HepG2 (cell line): ENCODE measurements around the gene PXDC1. TPM values are rescaled to one million over a fixed set of nuclear protein-coding genes. Genes with fewer than 3 reads are reported as not detected.

Experiments
- CBX1 ChIP-seq: IDR thresholded peaks from one replicate; pipeline ENCODE4 v1.6.1; 2016; ENCODE audit warnings: antibody characterized with exemption, low read depth
- CCDC6 ChIP-seq: sonication (generic); formaldehyde crosslinking; IDR thresholded peaks from 2 replicates; pipeline ENCODE4 v1.8.1; 2022; ENCODE audit warnings: mild to moderate bottlenecking, missing genetic modification reagents, moderate library complexity
- FOXC1 ChIP-seq: sonication (generic); formaldehyde crosslinking; IDR thresholded peaks from 2 replicates; pipeline ENCODE4 v1.8.0; 2022; ENCODE audit warnings: mild to moderate bottlenecking, missing genetic modification reagents, borderline replicate concordance
- GTF2F1 ChIP-seq: fragments of 150-350 bp; IDR thresholded peaks from 2 replicates; pipeline ENCODE4 v1.6.1; 2014; ENCODE audit warnings: low read length
- KLF11 ChIP-seq: IDR thresholded peaks from 2 replicates; pipeline ENCODE4 v1.6.1; 2016; ENCODE audit warnings: missing compliant biosample characterization
- LBX2 ChIP-seq: sonication (generic); formaldehyde crosslinking; IDR thresholded peaks from 2 replicates; pipeline ENCODE4 v1.5.0; 2020; ENCODE audit warnings: missing genetic modification reagents, mild to moderate bottlenecking, borderline replicate concordance
- MAF1 ChIP-seq: sonication (generic); formaldehyde crosslinking; IDR thresholded peaks from 2 replicates; pipeline ENCODE4 v1.5.0; 2020; ENCODE audit warnings: missing genetic modification reagents, borderline replicate concordance
- NFAT5 ChIP-seq: sonication (generic); formaldehyde crosslinking; IDR thresholded peaks from 2 replicates; pipeline ENCODE4 v1.4.0; 2020; ENCODE audit warnings: missing genetic modification reagents
- NFE2L2 ChIP-seq: fragments of 150-350 bp; IDR thresholded peaks from 2 replicates; pipeline ENCODE4 v1.6.1; 2014; ENCODE audit warnings: low read length
- NRL ChIP-seq: sonication (generic); formaldehyde crosslinking; IDR thresholded peaks from 2 replicates; pipeline ENCODE4 v1.5.0; 2020; ENCODE audit warnings: missing genetic modification reagents, mild to moderate bottlenecking, moderate library complexity, borderline replicate concordance
- SIN3B ChIP-seq: fragments of 150-350 bp; IDR thresholded peaks from 2 replicates; pipeline ENCODE4 v1.6.1; 2014; ENCODE audit warnings: low read length
- SKIL ChIP-seq: sonication (generic); formaldehyde crosslinking; IDR thresholded peaks from 2 replicates; pipeline ENCODE4 v1.8.0; 2022; ENCODE audit warnings: missing genetic modification reagents, mild to moderate bottlenecking, moderate library complexity, borderline replicate concordance
- TCF7L2 ChIP-seq: IDR thresholded peaks from 2 replicates; pipeline ENCODE4 v1.6.1; 2011; ENCODE audit warnings: mild to moderate bottlenecking, low read depth, low read length, moderate library complexity
- TP53 ChIP-seq: sonication (generic); formaldehyde crosslinking; conservative IDR thresholded peaks from 2 replicates; pipeline ENCODE4 v1.4.0; 2020; ENCODE audit warnings: missing genetic modification reagents
- YY1 ChIP-seq: IDR thresholded peaks from 2 replicates; pipeline ENCODE4 v1.6.1; 2011; ENCODE audit warnings: low read length, low read depth, moderate library complexity, mild to moderate bottlenecking; ENCODE audit not compliant: insufficient read depth, insufficient replicate concordance
- ZMAT3 ChIP-seq: sonication (generic); formaldehyde crosslinking; conservative IDR thresholded peaks from 2 replicates; pipeline ENCODE4 v1.7.0; 2021; ENCODE audit warnings: missing genetic modification reagents
- ZNF468 ChIP-seq: sonication (generic); formaldehyde crosslinking; IDR thresholded peaks from 2 replicates; pipeline ENCODE4 v1.8.0; 2022; ENCODE audit warnings: mild to moderate bottlenecking, moderate library complexity, missing genetic modification reagents
- ZNF709 ChIP-seq: sonication (generic); formaldehyde crosslinking; IDR thresholded peaks from 2 replicates; pipeline ENCODE4 v1.5.0; 2020; ENCODE audit warnings: mild to moderate bottlenecking, missing genetic modification reagents
- ZNF713 ChIP-seq: sonication (generic); formaldehyde crosslinking; IDR thresholded peaks from 2 replicates; pipeline ENCODE4 v1.4.0; 2020; ENCODE audit warnings: mild to moderate bottlenecking, missing genetic modification reagents
- ZNF737 ChIP-seq: sonication (generic); formaldehyde crosslinking; IDR thresholded peaks from 2 replicates; pipeline ENCODE4 v1.5.0; 2020; ENCODE audit warnings: missing genetic modification reagents, mild to moderate bottlenecking, borderline replicate concordance
- ZNF770 ChIP-seq: sonication (generic); formaldehyde crosslinking; IDR thresholded peaks from 2 replicates; pipeline ENCODE4 v1.5.0; 2020; ENCODE audit warnings: mild to moderate bottlenecking, missing genetic modification reagents
- polyA plus RNA-seq, 8 experiments: library from polyadenylated mRNA; depleted of rRNA in 3 of 8; stranded (reverse) in 7 of 8; unstranded in 1 of 8; fragments of >200 nt; fragmentation: Illumina TruSeq in 4 of 8; extraction: Trizol in 4 of 8; gene quantifications; 2 replicates each; pipeline versions ENCODE4 v1.2.1 to v1.2.3, GENCODE V29; 2011 to 2016; ENCODE audit warnings: low read depth in 4 of 8, missing spikeins in 1 of 8, mixed read lengths in 1 of 8; ENCODE audit not compliant: insufficient read depth in 1 of 8
- total RNA-seq, 5 experiments: library from RNA; depleted of rRNA; stranded (reverse); fragments of >200 nt; fragmentation: Illumina TruSeq; extraction: Trizol; gene quantifications; 2 replicates each; pipeline ENCODE4 v1.2.3, GENCODE V29; 2016; ENCODE audit warnings: low read depth in 1 of 5

The PXDC1 gene
- total and polyA plus RNA-seq, 2 of the 13 experiments (the other 11 are each of a cell fraction or from before 2014, with no cell fraction given), result 32.4 to 34.7 TPM

- TF ChIP-seq ZNF713 (CRISPR knock-in tag), result 0 out of 2 replicates have a peak, but pooled peaks have one; percentile 10
- 0 out of 2 replicates have a peak, but pooled peaks have one; percentile 21 for TF ChIP-seq SIN3B
- TF ChIP-seq ZNF709 (CRISPR knock-in tag), result peak; percentile 88; the same call in 1 of the 2 replicates
- no peak for TF ChIP-seq ZMAT3 (CRISPR knock-in tag)
- TF ChIP-seq TCF7L2, result no peak
- TF ChIP-seq NFE2L2, result no peak
- no peak for TF ChIP-seq MAF1 (CRISPR knock-in tag)
- peak; percentile 17; the same call in 1 of the 2 replicates for TF ChIP-seq LBX2
- TF ChIP-seq NRL, result no peak
- no peak for TF ChIP-seq CBX1
- TF ChIP-seq TP53 (CRISPR knock-in tag), result no peak
- no peak for TF ChIP-seq ZNF770 (CRISPR knock-in tag)
- TF ChIP-seq CCDC6 (CRISPR knock-in tag), result no peak
- no peak for TF ChIP-seq NFAT5 (CRISPR knock-in tag)
- no peak for TF ChIP-seq KLF11 (CRISPR knock-in tag)
- peak; percentile 38; the same call in 1 of the 2 replicates for TF ChIP-seq SKIL (CRISPR knock-in tag)
- no peak for TF ChIP-seq ZNF737 (CRISPR knock-in tag)
- no peak for TF ChIP-seq ZNF468
- TF ChIP-seq FOXC1 (CRISPR knock-in tag), result peak; percentile 73
- no peak for TF ChIP-seq YY1
- no peak; the same call in 1 of the 2 replicates for TF ChIP-seq GTF2F1
Measured at GRCh38 chr6:3788408-3789017, 37.0 kb upstream of the PXDC1 start (continued).
